ENCODE data around the gene COLEC12. TPM values are rescaled to one million over a fixed set of nuclear protein-coding genes. Genes with fewer than 3 reads are reported as not detected.

The COLEC12 gene
- total RNA-seq, 5 donors from 2014 or later (not counting 1 experiment from before 2014, with no cell fraction given), result 0.07 to 0.32 TPM; not detected in 3

DNA sequence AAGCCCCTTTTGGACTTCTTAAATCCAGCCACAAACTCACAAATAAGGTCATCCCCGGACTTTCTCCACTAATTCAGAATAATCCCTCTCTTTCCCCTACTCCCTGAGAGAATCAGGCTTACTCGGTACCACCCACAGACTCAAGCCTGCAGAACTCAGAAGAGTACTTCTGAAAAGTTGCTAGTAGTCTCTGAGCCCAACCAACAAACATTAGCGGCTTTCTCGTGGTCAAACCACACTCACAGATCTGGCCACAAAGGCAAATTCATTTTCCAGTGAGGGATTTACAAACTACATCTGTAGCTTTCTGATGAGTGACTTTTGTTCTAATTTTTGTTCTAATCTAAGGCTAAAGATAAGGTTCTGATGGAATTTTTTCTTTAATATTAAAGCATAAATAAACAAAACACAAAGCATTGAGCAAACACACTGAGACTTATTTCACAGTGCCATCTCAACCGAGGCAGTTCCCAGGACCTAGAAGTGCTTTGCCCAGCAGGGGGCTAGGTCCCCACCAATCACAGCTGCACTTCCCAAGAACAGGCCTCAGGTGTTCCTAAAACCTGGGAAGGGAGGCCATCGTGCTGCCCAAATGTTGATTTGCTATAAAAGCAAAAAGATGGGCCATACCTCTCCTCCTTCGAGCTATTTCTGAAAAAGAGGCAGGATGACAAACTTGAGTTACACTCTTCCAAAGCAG is 110.7 kb downstream of the COLEC12 start:
- DNase-seq (no peak), ATAC-seq (replicated peaks in 1 of 4) (no peak)
- no peak overlapping the region for H3K27ac ChIP-seq (ENCODE audit: low read length)
- H3K27ac Mint-ChIP-seq, result no peak overlapping the region
- H3K4me3 ChIP-seq (ENCODE audit: control insufficient read depth in 1 of 2, extremely low read depth in 1 of 2, low read length in 1 of 2), result no peak overlapping the region
- no peaks in the 10 kb centered on the region for H3K4me1 Mint-ChIP-seq
- no peaks in the 10 kb centered on the region for H3K9me3 Mint-ChIP-seq
- H3K36me3 ChIP-seq (ENCODE audit: control insufficient read depth in 2 of 2, extremely low read depth in 1 of 2, insufficient read depth in 1 of 2, low read length in 1 of 2), result no peaks in the 10 kb centered on the region
- H3K4me3 Mint-ChIP-seq, result no peak overlapping the region
- no peaks in the 10 kb centered on the region for H3K4me1 ChIP-seq (ENCODE audit: control insufficient read depth in 1 of 2, extremely low read depth in 1 of 2, insufficient read depth in 2 of 2, low read length in 2 of 2)
- H3K27me3 Mint-ChIP-seq, result peaks cover 6 to 13% of the 10 kb centered on the region in 2 donors
- ChIA-PET CTCF (no interaction called here), POLR2A (no interaction called here)
- no peaks in the 10 kb centered on the region for H3K36me3 Mint-ChIP-seq
- H3K9me3 ChIP-seq, result no peaks in the 10 kb centered on the region
- peaks cover 0 to 3% of the 10 kb centered on the region in 2 experiments for H3K27me3 ChIP-seq (replicated peaks in 1 of 2; ENCODE audit: control insufficient read depth in 2 of 2, extremely low read depth in 1 of 2, insufficient read depth in 2 of 2, low read length in 1 of 2)
- 55% methylated on average over 4 of the region's 7 CpGs for WGBS (ENCODE audit: insufficient coverage)

DNA sequence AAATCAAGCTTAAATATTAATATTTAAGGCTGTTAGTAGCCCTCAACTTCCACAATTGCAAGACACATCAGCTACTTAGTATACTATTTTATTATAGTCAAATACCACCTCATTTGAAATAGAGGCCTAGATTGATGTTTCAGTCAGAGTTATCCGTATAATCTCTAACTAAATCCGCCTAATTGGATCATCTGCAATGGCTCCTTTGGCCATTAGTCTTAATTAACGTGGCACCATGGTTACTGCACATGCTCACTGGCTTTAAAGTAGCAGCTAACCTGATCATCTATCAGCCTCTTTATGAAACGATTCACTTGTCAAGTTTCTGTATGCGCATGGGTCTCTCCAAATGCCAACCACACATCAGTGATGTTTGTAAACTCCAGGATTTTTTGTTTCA is 112.3 kb downstream of the COLEC12 start:
- H3K27me3 ChIP-seq (replicated peaks in 1 of 2; ENCODE audit: control insufficient read depth in 2 of 2, extremely low read depth in 1 of 2, insufficient read depth in 2 of 2, low read length in 1 of 2), result peaks cover 0 to 3% of the 10 kb centered on the region in 2 experiments
- no peaks in the 10 kb centered on the region for H3K4me1 Mint-ChIP-seq
- no peak overlapping the region for H3K4me3 ChIP-seq (ENCODE audit: control insufficient read depth in 1 of 2, extremely low read depth in 1 of 2, low read length in 1 of 2)
- peaks cover 8 to 11% of the 10 kb centered on the region in 2 donors for H3K27me3 Mint-ChIP-seq
- H3K27ac Mint-ChIP-seq, result no peak overlapping the region
- 81% methylated on average over 4 of the region's 5 CpGs for WGBS (ENCODE audit: insufficient coverage)
- CTCF ChIA-PET, result no interaction called here
- POLR2A ChIA-PET, result no interaction called here
- H3K4me1 ChIP-seq (ENCODE audit: control insufficient read depth in 1 of 2, extremely low read depth in 1 of 2, insufficient read depth in 2 of 2, low read length in 2 of 2), result no peaks in the 10 kb centered on the region
- DNase-seq (no peak), ATAC-seq (replicated peaks in 1 of 4) (no peak)
- H3K9me3 ChIP-seq, result no peaks in the 10 kb centered on the region
- no peaks in the 10 kb centered on the region for H3K36me3 ChIP-seq (ENCODE audit: control insufficient read depth in 2 of 2, extremely low read depth in 1 of 2, insufficient read depth in 1 of 2, low read length in 1 of 2)
- peaks cover 0 to 5% (median 0%) of the 10 kb centered on the region in 3 donors for H3K9me3 Mint-ChIP-seq
- H3K4me3 Mint-ChIP-seq, result no peak overlapping the region
- no peak overlapping the region for H3K27ac ChIP-seq (ENCODE audit: low read length)
- no peaks in the 10 kb centered on the region for H3K36me3 Mint-ChIP-seq

DNA sequence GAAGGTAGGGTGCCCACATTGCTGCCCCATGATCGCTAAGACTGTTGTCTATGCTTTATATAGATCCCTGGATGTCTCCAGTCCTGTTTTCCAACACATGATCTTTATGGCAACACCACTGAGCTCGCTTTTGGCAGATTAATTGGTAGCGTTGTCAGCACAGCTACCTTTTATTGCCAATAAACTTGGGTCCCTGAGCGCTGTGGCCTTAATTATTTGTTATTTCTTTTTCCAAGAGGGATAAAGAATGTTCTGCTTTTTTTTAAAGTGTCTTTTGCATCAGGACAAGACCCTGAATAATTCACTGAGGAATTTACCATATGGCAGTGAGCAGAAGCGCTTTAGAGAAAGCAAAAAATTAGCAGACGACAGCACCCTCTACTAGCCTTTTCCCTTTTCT is 113.5 kb downstream of the COLEC12 start:
- ChIA-PET POLR2A (no interaction called here), CTCF (no interaction called here)
- H3K27me3 ChIP-seq (replicated peaks in 1 of 2; ENCODE audit: control insufficient read depth in 2 of 2, extremely low read depth in 1 of 2, insufficient read depth in 2 of 2, low read length in 1 of 2), result peaks cover 0 to 3% of the 10 kb centered on the region in 2 experiments
- H3K4me1 ChIP-seq (ENCODE audit: control insufficient read depth in 1 of 2, extremely low read depth in 1 of 2, insufficient read depth in 2 of 2, low read length in 2 of 2), result no peaks in the 10 kb centered on the region
- no peak for DNase-seq
- Mint-ChIP-seq H3K27ac (no peak overlapping the region), H3K27me3 (peaks cover 8 to 11% of the 10 kb centered on the region in 2 donors), H3K9me3 (peaks cover 0 to 7% (median 0%) of the 10 kb centered on the region in 3 donors), H3K36me3 (no peaks in the 10 kb centered on the region), H3K4me3 (no peak overlapping the region), H3K4me1 (no peaks in the 10 kb centered on the region)
- ATAC-seq (replicated peaks in 1 of 4), result no peak
- H3K36me3 ChIP-seq (ENCODE audit: control insufficient read depth in 2 of 2, extremely low read depth in 1 of 2, insufficient read depth in 1 of 2, low read length in 1 of 2), result no peaks in the 10 kb centered on the region
- H3K27ac ChIP-seq (ENCODE audit: low read length), result no peak overlapping the region
- H3K9me3 ChIP-seq, result no peaks in the 10 kb centered on the region
- 74% methylated on average over 6 of the region's 6 CpGs for WGBS (ENCODE audit: insufficient coverage)
- no peak overlapping the region for H3K4me3 ChIP-seq (ENCODE audit: control insufficient read depth in 1 of 2, extremely low read depth in 1 of 2, low read length in 1 of 2)

DNA sequence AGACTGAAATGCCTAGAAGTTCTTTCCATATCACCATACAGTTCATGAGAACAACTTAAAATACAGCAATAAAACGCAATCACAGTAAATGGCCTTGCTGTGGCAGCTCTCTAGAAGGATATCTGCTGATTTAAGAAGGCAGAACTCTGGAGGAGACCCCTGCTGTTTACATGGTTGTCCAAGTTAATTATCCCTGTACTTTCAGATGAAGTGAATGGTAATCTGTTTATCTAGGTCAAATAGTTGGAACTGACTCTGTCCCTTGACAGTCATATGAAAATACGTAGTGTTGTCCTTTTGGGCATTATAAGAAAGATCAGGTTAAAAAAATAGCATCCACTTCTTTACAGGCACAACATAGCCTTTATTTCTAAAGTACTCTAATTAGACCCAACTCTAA is 115.6 kb downstream of the COLEC12 start:
- Histone ChIP-seq H3K4me1 (ENCODE audit: control insufficient read depth in 1 of 2, extremely low read depth in 1 of 2, insufficient read depth in 2 of 2, low read length in 2 of 2) (no peaks in the 10 kb centered on the region), H3K27ac (ENCODE audit: low read length) (no peak overlapping the region), H3K36me3 (ENCODE audit: control insufficient read depth in 2 of 2, extremely low read depth in 1 of 2, insufficient read depth in 1 of 2, low read length in 1 of 2) (no peaks in the 10 kb centered on the region), H3K9me3 (no peaks in the 10 kb centered on the region), H3K27me3 (replicated peaks in 1 of 2; ENCODE audit: control insufficient read depth in 2 of 2, extremely low read depth in 1 of 2, insufficient read depth in 2 of 2, low read length in 1 of 2) (peaks cover 0 to under 1% of the 10 kb centered on the region in 2 experiments), H3K4me3 (ENCODE audit: control insufficient read depth in 1 of 2, extremely low read depth in 1 of 2, low read length in 1 of 2) (no peak overlapping the region)
- peaks cover 0 to 7% (median 0%) of the 10 kb centered on the region in 3 donors for H3K9me3 Mint-ChIP-seq
- peaks cover 9 to 18% of the 10 kb centered on the region in 2 donors for H3K27me3 Mint-ChIP-seq
- no peak for ATAC-seq (replicated peaks in 1 of 4)
- WGBS (ENCODE audit: insufficient coverage), result no CpG with 5 or more reads among the region's 2 CpGs
- H3K36me3 Mint-ChIP-seq, result no peaks in the 10 kb centered on the region
- no peak overlapping the region for H3K27ac Mint-ChIP-seq
- no peak overlapping the region for H3K4me3 Mint-ChIP-seq
- ChIA-PET CTCF (no interaction called here), POLR2A (no interaction called here)
- no peaks in the 10 kb centered on the region for H3K4me1 Mint-ChIP-seq
- no peak for DNase-seq

DNA sequence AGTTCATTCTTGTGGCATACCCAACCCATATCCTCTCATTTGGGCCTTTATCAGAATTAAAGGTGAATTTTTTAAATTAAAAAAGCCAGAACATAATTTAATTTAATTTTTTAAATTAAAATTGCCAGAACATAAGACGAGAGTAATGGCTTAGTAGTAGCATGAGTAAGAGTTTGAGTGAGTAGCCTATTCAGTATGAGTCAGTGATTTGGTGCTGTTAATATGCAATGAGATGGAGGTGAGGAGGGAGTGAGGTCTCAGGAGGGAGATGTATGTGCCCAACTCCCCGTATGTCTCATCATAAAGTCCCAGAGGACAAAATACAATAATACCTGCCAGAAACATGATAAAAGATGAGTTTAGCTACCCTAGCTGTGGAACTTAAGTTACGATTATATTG is 117.4 kb downstream of the COLEC12 start:
- Histone ChIP-seq H3K27me3 (replicated peaks in 1 of 2; ENCODE audit: control insufficient read depth in 2 of 2, extremely low read depth in 1 of 2, insufficient read depth in 2 of 2, low read length in 1 of 2) (no peaks in the 10 kb centered on the region), H3K4me1 (ENCODE audit: control insufficient read depth in 1 of 2, extremely low read depth in 1 of 2, insufficient read depth in 2 of 2, low read length in 2 of 2) (no peaks in the 10 kb centered on the region), H3K36me3 (ENCODE audit: control insufficient read depth in 2 of 2, extremely low read depth in 1 of 2, insufficient read depth in 1 of 2, low read length in 1 of 2) (no peaks in the 10 kb centered on the region), H3K9me3 (no peaks in the 10 kb centered on the region), H3K27ac (ENCODE audit: low read length) (no peak overlapping the region), H3K4me3 (ENCODE audit: control insufficient read depth in 1 of 2, extremely low read depth in 1 of 2, low read length in 1 of 2) (no peak overlapping the region)
- H3K27ac Mint-ChIP-seq, result no peak overlapping the region
- no peaks in the 10 kb centered on the region for H3K36me3 Mint-ChIP-seq
- peaks cover 0 to 7% (median 0%) of the 10 kb centered on the region in 3 donors for H3K9me3 Mint-ChIP-seq
- no peak for DNase-seq
- POLR2A ChIA-PET, result no interaction called here
- CTCF ChIA-PET, result no interaction called here
- 40% methylated on average over 1 of the region's 3 CpGs for WGBS (ENCODE audit: insufficient coverage)
- peaks cover 8 to 19% of the 10 kb centered on the region in 2 donors for H3K27me3 Mint-ChIP-seq
- H3K4me1 Mint-ChIP-seq, result peaks cover 0 to 2% (median 2%) of the 10 kb centered on the region in 3 donors
- no peak overlapping the region for H3K4me3 Mint-ChIP-seq
- ATAC-seq (replicated peaks in 1 of 4), result no peak

DNA sequence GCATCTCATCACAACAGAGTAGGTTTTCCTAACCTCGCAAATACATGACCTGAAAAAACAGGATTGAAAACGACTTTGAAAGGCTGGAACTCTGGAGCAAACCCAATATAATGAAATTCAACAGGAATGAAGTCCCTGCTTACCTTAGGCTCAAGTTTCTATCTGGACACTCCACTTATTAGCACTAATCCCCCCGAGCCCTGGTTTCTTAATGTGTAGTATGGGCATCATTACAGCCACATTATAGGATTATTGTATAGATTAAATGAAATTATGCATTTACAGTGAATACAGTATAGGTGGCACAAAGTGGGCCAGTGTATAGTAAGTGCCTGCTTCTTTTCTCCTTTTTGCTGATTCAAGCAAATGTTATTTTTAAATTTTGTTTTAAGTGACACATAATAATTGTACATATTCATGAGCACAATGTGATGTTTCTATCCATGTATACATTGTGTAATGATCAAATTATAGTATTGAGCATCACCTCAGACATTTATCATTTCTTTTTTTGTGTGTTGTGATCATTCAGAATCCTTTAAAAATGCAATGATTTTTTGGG is 118.0 kb downstream of the COLEC12 start:
- H3K4me1 Mint-ChIP-seq, result peaks cover 0 to 2% (median 2%) of the 10 kb centered on the region in 3 donors
- Histone ChIP-seq H3K36me3 (ENCODE audit: control insufficient read depth in 2 of 2, extremely low read depth in 1 of 2, insufficient read depth in 1 of 2, low read length in 1 of 2) (no peaks in the 10 kb centered on the region), H3K27me3 (replicated peaks in 1 of 2; ENCODE audit: control insufficient read depth in 2 of 2, extremely low read depth in 1 of 2, insufficient read depth in 2 of 2, low read length in 1 of 2) (no peaks in the 10 kb centered on the region), H3K9me3 (no peaks in the 10 kb centered on the region), H3K4me3 (ENCODE audit: control insufficient read depth in 1 of 2, extremely low read depth in 1 of 2, low read length in 1 of 2) (no peak overlapping the region), H3K27ac (ENCODE audit: low read length) (no peak overlapping the region), H3K4me1 (ENCODE audit: control insufficient read depth in 1 of 2, extremely low read depth in 1 of 2, insufficient read depth in 2 of 2, low read length in 2 of 2) (no peaks in the 10 kb centered on the region)
- no peak overlapping the region for H3K27ac Mint-ChIP-seq
- POLR2A ChIA-PET, result no interaction called here
- no peak for ATAC-seq (replicated peaks in 1 of 4)
- H3K27me3 Mint-ChIP-seq, result peaks cover 9 to 19% of the 10 kb centered on the region in 2 donors
- no peak for DNase-seq
- 80% methylated on average over 2 of the region's 3 CpGs for WGBS (ENCODE audit: insufficient coverage)
- H3K9me3 Mint-ChIP-seq, result peaks cover 0 to 7% (median 0%) of the 10 kb centered on the region in 3 donors
- H3K36me3 Mint-ChIP-seq, result no peaks in the 10 kb centered on the region
- CTCF ChIA-PET, result no interaction called here
- no peak overlapping the region for H3K4me3 Mint-ChIP-seq
